H9 (cell line): ENCODE data around the gene CHRNA10. TPM values are rescaled to one million over a fixed set of nuclear protein-coding genes. Genes with fewer than 3 reads are reported as not detected.

Experiments used
- DNase-seq: peaks from one replicate; pipeline ENCODE4 v3.0.0-alpha.2; 2017
- H2AFZ ChIP-seq: one replicate; pipeline ENCODE4 v1.6.1; 2013; ENCODE audit warnings: mild to moderate bottlenecking, low read length, control low read depth, moderate library complexity
- H2AK5ac ChIP-seq: 2 replicates; pipeline ENCODE4 v1.6.1; 2013; ENCODE audit warnings: low read length, control low read depth, mixed read lengths; ENCODE audit not compliant: insufficient read length
- H2BK120ac ChIP-seq: one replicate; pipeline ENCODE4 v1.6.1; 2013; ENCODE audit warnings: low read depth, mild to moderate bottlenecking, low read length, control low read depth, inconsistent platforms; ENCODE audit not compliant: poor library complexity, severe bottlenecking
- H2BK12ac ChIP-seq: 2 replicates; pipeline ENCODE4 v1.6.1; 2013; ENCODE audit warnings: low read length, control low read depth, mixed read lengths, low read depth; ENCODE audit not compliant: insufficient read length
- H2BK15ac ChIP-seq: 2 replicates; pipeline ENCODE4 v1.6.1; 2013; ENCODE audit warnings: low read depth, low read length, control low read depth
- H2BK20ac ChIP-seq: one replicate; pipeline ENCODE4 v1.6.1; 2013; ENCODE audit warnings: low read depth, mild to moderate bottlenecking, low read length, control low read depth, inconsistent platforms; ENCODE audit not compliant: poor library complexity, severe bottlenecking
- H2BK5ac ChIP-seq: 2 replicates; pipeline ENCODE4 v1.6.1; 2013; ENCODE audit warnings: low read length, control low read depth, mixed read lengths; ENCODE audit not compliant: insufficient read length
- H3K14ac ChIP-seq: 2 replicates; pipeline ENCODE4 v1.6.1; 2013; ENCODE audit warnings: low read length, control low read depth; ENCODE audit not compliant: insufficient read depth
- H3K18ac ChIP-seq: 2 replicates; pipeline ENCODE4 v1.6.1; 2013; ENCODE audit warnings: low read depth, mild to moderate bottlenecking, mixed read lengths, low read length, control low read depth; ENCODE audit not compliant: insufficient read length
- H3K23ac ChIP-seq: 2 replicates; pipeline ENCODE4 v1.6.1; 2013; ENCODE audit warnings: low read length, control low read depth, mixed read lengths, low read depth; ENCODE audit not compliant: insufficient read length
- H3K23me2 ChIP-seq: 2 replicates; pipeline ENCODE4 v1.6.1; 2013; ENCODE audit warnings: low read depth, mild to moderate bottlenecking, mixed read lengths, low read length, control low read depth; ENCODE audit not compliant: insufficient read length, poor library complexity, severe bottlenecking
- H3K27ac ChIP-seq: 2 replicates; pipeline ENCODE4 v1.5.1; 2013; ENCODE audit warnings: low read length, control low read depth, mixed read lengths, low read depth; ENCODE audit not compliant: insufficient read length
- H3K27me3 ChIP-seq: 2 replicates; pipeline ENCODE4 v1.6.1; 2013; ENCODE audit warnings: low read length, control low read depth, inconsistent platforms; ENCODE audit not compliant: insufficient read depth
- H3K4ac ChIP-seq: 2 replicates; pipeline ENCODE4 v1.6.1; 2013; ENCODE audit warnings: low read depth, mild to moderate bottlenecking, control low read depth, inconsistent platforms, low read length, moderate library complexity
- H3K4me1 ChIP-seq: 2 replicates; pipeline ENCODE4 v1.6.1; 2013; ENCODE audit warnings: low read length, control low read depth, inconsistent platforms; ENCODE audit not compliant: insufficient read depth
- H3K4me2 ChIP-seq: 2 replicates; pipeline ENCODE4 v1.6.1; 2013; ENCODE audit warnings: low read length, control low read depth, mixed read lengths; ENCODE audit not compliant: insufficient read length, insufficient read depth
- H3K56ac ChIP-seq: 2 replicates; pipeline ENCODE4 v1.6.1; 2013; ENCODE audit warnings: low read depth, mild to moderate bottlenecking, mixed read lengths, low read length, control low read depth; ENCODE audit not compliant: insufficient read length
- H3K79me1 ChIP-seq: 2 replicates; pipeline ENCODE4 v1.6.1; 2013; ENCODE audit warnings: low read depth, mild to moderate bottlenecking, moderate library complexity, low read length, control low read depth, inconsistent platforms; ENCODE audit not compliant: insufficient read depth, poor library complexity, severe bottlenecking
- H3K79me2 ChIP-seq: 2 replicates; pipeline ENCODE4 v1.6.1; 2013; ENCODE audit warnings: low read length, control low read depth, inconsistent platforms; ENCODE audit not compliant: insufficient read depth
- H3K9ac ChIP-seq: 2 replicates; pipeline ENCODE4 v1.6.1; 2013; ENCODE audit warnings: low read length, control low read depth, mixed read lengths; ENCODE audit not compliant: insufficient read length; ENCODE audit errors: extremely low read depth
- H3K9me3 ChIP-seq: one replicate; pipeline ENCODE4 v1.6.1; 2013; ENCODE audit warnings: low read depth, low read length, inconsistent platforms; ENCODE audit not compliant: control insufficient read depth
- H3T11ph ChIP-seq: one replicate; pipeline ENCODE4 v1.6.1; 2013; ENCODE audit warnings: mild to moderate bottlenecking, low read length, control low read depth, inconsistent platforms
- H4K20me1 ChIP-seq: one replicate; pipeline ENCODE4 v1.6.1; 2013; ENCODE audit not compliant: control insufficient read depth, insufficient read length, insufficient read depth
- H4K5ac ChIP-seq: 2 replicates; pipeline ENCODE4 v1.6.1; 2013; ENCODE audit warnings: low read depth, mild to moderate bottlenecking, mixed read lengths, low read length, control low read depth; ENCODE audit not compliant: insufficient read length
- H4K8ac ChIP-seq: replicated peaks from 2 replicates; pipeline ENCODE4 v1.6.1; 2013; ENCODE audit warnings: low read length, control low read depth, mixed read lengths, low read depth; ENCODE audit not compliant: insufficient read length
- H4K91ac ChIP-seq: 2 replicates; pipeline ENCODE4 v1.6.1; 2013; ENCODE audit warnings: low read depth, mild to moderate bottlenecking, moderate library complexity, mixed read lengths, low read length, control low read depth; ENCODE audit not compliant: insufficient read length
- H3K27ac Mint-ChIP-seq, 3 experiments: 2 replicates in 2 of 3; 3 replicates in 1 of 3; pipeline ENCODE4 v1.8.0; 2020 to 2021; ENCODE audit warnings: mixed read lengths in 3 of 3, mild to moderate bottlenecking in 1 of 3, moderate library complexity in 1 of 3
- H3K27me3 Mint-ChIP-seq: 2 replicates; pipeline ENCODE4 v1.8.0; 2021; ENCODE audit warnings: low read depth, mild to moderate bottlenecking, moderate library complexity, mixed read lengths
- H3K36me3 Mint-ChIP-seq, 3 experiments: 2 replicates in 2 of 3; 3 replicates in 1 of 3; pipeline ENCODE4 v1.8.0; 2020 to 2021; ENCODE audit warnings: low read depth in 3 of 3, mixed read lengths in 3 of 3; ENCODE audit not compliant: insufficient read depth in 1 of 3
- H3K4me1 Mint-ChIP-seq, 2 experiments: 2 replicates each; pipeline ENCODE4 v1.8.0; 2020; ENCODE audit warnings: mixed read lengths in 2 of 2
- H3K4me3 Mint-ChIP-seq, 2 experiments: 2 replicates in 1 of 2; 3 replicates in 1 of 2; pipeline ENCODE4 v1.8.0; 2020 to 2021; ENCODE audit warnings: mild to moderate bottlenecking in 2 of 2, mixed read lengths in 2 of 2, moderate library complexity in 1 of 2
- H3K9me3 Mint-ChIP-seq, 2 experiments: 2 replicates in 1 of 2; 3 replicates in 1 of 2; pipeline ENCODE4 v1.8.0; 2020; ENCODE audit warnings: mild to moderate bottlenecking in 2 of 2, mixed read lengths in 2 of 2, moderate library complexity in 1 of 2
- WGBS: extraction: QIAGEN DNeasy Blood & Tissue Kit; methylation state at CpG from one replicate; pipeline ENCODE4 v1.1.7; 2013; ENCODE audit warnings: missing lambda C conversion rate, low lambda C conversion rate, mixed read lengths; ENCODE audit not compliant: insufficient read length; ENCODE audit errors: extremely low coverage; 5-methylcytosine and 5-hydroxymethylcytosine counted together
- total RNA-seq: library from RNA; stranded (reverse); gene quantifications from 2 replicates; pipeline ENCODE4 v1.2.1, GENCODE V29; 2021
- TF ChIP-seq, protein P1 (sequence below): fragments of 200-600 bp; sonication (generic); conservative IDR thresholded peaks from 3 replicates; pipeline ENCODE4 v1.8.0; 2021; ENCODE audit warnings: antibody characterized with exemption, mild to moderate bottlenecking

CHRNA10 gene
- total RNA-seq, 1 experiment from 2014 or later = 2.4 TPM

DNA sequence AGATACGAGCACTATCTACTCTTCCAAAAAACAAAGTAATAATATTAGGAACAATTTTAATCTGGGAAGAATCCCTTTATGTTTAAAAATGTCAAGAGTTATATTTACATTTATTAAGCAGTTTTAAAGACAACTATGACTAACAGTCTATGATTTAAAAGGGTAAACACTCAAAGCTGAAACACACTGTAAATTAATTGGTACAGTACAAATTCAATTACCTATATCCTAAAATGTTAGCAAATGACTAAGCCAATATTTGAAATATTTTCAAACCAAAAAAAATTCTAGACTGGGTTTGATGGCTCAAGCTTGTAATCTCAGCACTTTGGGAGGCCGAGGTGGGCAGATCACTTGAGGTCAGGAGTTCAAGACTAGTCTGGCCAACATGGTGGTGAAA, 36.0 kb upstream of the CHRNA10 start:
- no CpG with 5 or more reads among the region's 2 CpGs for WGBS
- Histone ChIP-seq H4K5ac (no peak overlapping the region), H4K8ac (no peak overlapping the region), H3K23me2 (no peaks in the 10 kb centered on the region), H2BK20ac (no peak overlapping the region), H3K4me1 (peaks cover 4% of the 10 kb centered on the region; the same call in 1 of the 2 replicates), H3K18ac (no peak overlapping the region), H3K23ac (no peak overlapping the region), H2AK5ac (no peak overlapping the region), H4K20me1 (no peaks in the 10 kb centered on the region), H3K79me1 (no peaks in the 10 kb centered on the region), H3K14ac (no peak overlapping the region), H4K91ac (no peak overlapping the region), H3K27me3 (no peaks in the 10 kb centered on the region), H3K4ac (no peak overlapping the region), H2BK15ac (no peak overlapping the region), H2BK120ac (no peak overlapping the region), H3K9ac (no peak overlapping the region), H3T11ph (no peak overlapping the region), H2AFZ (no peak overlapping the region), H3K79me2 (no peaks in the 10 kb centered on the region), H3K4me2 (no peak overlapping the region), H3K56ac (no peak overlapping the region), H3K27ac (no peak overlapping the region), H2BK12ac (no peak overlapping the region), H2BK5ac (no peak overlapping the region), H3K9me3 (no peaks in the 10 kb centered on the region)
- Mint-ChIP-seq H3K9me3 (no peaks in the 10 kb centered on the region), H3K36me3 (peaks cover 37 to 73% (median 63%) of the 10 kb centered on the region in 3 experiments), H3K27ac (no peak overlapping the region; a peak in 1 of 7 replicates), H3K27me3 (no peaks in the 10 kb centered on the region), H3K4me1 (peaks cover 18 to 24% of the 10 kb centered on the region in 2 experiments), H3K4me3 (no peak overlapping the region)
- TF ChIP-seq, protein P1, sequence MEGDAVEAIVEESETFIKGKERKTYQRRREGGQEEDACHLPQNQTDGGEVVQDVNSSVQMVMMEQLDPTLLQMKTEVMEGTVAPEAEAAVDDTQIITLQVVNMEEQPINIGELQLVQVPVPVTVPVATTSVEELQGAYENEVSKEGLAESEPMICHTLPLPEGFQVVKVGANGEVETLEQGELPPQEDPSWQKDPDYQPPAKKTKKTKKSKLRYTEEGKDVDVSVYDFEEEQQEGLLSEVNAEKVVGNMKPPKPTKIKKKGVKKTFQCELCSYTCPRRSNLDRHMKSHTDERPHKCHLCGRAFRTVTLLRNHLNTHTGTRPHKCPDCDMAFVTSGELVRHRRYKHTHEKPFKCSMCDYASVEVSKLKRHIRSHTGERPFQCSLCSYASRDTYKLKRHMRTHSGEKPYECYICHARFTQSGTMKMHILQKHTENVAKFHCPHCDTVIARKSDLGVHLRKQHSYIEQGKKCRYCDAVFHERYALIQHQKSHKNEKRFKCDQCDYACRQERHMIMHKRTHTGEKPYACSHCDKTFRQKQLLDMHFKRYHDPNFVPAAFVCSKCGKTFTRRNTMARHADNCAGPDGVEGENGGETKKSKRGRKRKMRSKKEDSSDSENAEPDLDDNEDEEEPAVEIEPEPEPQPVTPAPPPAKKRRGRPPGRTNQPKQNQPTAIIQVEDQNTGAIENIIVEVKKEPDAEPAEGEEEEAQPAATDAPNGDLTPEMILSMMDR = no peak
- no peak for DNase-seq
